NCI-H446 (cell line): Measurements from ENCODE around the gene ETF1.
"Not testable (repeated sequence)": the region's sequence is repeated elsewhere in the genome, so short reads cannot be mapped to it uniquely, and the experiment has no call there.

ENCODE experiments used
- DNase-seq, 2 experiments: peaks; one replicate each; lab custom pipeline; 2025; lab: John Stamatoyannopoulos, UW

Gene ETF1

DNA sequence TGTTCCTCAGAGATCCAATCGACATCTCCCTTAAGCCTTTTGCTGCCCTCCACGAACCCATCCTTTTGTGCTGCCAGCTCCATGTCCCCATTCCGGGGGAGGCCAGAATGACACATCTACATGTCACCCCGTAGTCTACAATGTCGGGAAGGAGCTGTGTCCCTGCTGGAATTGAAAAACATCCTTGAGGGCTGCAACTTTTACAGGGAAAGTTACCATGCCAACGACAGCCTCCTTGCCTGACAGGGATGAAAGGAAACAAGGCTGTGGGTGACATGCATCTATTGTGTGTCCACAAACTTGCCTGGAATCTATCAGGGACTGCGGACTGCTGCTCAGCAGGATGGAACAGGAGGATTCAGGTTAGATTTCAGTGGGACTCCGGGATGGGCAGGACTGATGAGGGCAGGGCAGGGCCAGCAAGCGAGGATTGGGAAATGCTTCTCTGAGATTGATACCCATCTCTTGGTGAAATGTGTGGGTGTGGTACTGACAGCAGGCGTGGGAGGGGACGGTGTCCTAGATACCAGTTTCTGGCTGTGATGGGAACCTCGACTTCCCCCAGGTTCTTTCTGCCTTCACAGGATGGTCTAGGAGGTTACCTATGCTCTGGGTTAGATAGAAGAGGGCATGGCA, 52.3 kb downstream of the ETF1 start:
- no peak for DNase-seq

DNA sequence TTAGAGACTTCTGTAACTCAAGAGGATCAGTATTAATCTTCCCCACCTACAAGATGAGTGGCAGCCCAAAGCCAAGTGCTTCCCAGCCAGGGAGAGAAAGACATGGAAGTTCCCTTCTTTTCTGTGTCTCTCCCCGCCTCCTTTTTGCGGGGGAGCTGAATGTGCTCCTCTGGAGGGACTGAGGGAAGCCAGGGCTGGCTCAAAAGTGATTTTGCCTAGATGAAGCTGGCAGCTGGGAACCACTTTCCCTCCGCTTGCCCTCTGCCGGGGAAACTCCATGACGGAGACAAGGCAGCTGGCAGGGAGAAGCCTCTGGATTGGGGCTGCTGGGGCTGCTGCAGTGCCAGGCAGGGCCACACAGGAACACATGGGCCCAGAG, 53.4 kb downstream of the ETF1 start:
- peak in 1 of 2 experiments; percentile 27 for DNase-seq

DNA sequence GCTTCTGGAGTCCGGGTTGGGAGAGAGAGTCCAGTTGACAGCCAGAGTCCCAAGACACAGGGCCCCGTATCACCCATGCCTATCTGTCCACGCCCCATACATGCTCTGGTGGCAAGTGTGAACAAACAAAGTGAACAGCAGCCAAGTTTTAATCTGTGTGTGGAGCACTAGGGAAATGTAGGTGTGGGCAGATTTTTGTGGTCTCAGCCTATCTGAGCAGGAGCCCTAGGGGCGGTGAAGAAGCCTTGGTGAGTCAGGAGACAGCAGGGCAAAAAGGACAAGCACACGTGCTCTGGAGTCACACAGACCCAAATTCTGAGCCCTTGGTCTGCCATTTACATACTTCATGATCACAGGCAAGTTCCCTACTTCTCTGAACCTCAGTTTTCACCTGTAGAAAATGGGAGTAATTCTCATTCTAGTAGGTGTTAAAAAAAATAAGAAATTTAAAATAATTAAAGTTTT, 54.5 kb downstream of the ETF1 start:
- no peak for DNase-seq

DNA sequence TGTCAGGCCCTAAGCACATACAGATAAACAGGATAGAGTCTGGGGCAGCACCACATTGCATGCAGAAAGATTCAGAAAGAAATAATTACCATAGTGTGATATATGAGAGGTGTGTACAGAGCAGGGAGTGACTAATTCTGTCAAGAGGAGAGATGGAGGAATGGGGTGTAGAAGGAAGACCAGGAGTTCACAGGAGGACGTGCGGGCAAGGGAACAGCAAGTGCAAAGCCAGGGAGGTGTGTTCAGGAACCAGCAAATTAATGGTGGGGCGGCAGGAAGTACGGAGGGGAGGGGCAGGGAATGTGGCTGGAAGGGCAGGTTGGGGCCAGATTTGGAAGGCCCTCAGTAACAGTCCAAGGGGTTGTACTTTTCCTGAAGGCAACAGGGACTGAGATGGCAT, 60.4 kb downstream of the ETF1 start:
- no peak for DNase-seq

DNA sequence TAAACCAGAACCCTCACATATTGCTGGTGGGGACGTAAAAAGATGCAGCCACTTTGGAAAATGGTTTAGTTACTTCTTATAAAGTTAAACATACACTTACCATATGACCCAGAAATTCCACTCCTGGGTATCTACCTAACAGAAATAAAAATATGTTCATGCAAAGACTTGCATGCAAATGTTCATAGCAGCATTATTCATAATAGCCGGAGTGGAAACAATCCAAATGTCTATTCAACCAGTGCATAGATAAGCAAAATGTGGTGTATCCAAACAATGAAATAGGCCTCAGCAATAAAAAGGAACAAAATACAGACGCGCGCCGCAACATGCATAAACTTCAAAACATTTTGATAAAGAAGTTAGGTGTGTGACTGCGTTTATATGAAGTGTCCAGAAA, 66.1 kb downstream of the ETF1 start:
- no peak for DNase-seq

DNA sequence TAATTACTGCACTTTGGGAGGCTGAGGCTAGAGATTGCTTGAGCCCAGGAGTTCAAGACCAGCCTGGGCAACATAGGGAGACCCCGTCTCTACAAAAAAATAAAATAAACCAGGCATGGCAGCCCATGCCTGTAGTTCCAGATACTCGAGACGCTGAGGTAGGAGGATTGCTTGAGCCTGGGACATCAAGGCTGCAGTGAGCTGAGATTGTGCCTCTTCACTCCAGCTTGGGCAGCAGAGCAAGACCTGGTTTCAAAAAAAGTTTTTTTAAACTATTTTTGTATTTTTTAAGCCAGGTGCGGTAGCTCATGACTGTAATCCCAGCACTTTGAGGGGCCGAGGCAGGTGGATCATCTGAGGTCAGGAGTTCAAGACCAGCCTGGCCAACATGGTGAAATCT, 69.9 kb downstream of the ETF1 start:
- DNase-seq = not testable (repeated sequence)

DNA sequence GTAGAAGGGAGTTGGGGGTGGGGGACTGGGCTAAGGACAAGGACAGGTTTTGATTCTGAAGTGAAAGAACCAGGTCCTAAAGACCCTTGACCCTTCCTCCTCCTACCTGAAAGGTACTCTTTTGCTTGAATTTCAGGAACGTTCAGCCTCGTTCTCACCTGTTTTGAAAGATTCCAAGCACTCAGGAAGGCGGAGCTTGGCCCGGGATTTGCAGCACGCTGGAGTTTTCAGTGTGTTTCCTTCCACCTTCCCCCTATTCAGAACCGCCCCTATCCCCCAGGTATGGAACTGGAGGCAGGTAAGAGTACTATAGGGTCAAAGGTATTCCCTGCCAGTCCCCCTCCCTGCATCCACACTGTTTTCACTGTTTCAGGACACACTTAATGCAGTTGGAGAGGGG, 70.7 kb downstream of the ETF1 start:
- no peak for DNase-seq

DNA sequence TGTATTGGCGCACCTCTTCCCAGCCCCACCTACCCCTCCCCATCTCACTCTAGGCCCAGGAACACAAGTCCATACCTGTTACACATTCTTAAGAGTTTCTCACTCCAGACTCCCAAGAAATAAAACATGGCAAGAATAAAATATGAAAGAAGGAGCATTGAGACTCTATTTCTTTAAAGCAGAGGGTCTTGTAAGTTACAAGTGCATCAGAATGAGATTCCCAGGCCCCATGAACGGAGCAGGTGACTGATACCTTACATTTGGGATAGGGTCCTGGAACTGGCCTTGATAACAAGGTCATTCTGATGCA, 72.0 kb downstream of the ETF1 start:
- no peak for DNase-seq

DNA sequence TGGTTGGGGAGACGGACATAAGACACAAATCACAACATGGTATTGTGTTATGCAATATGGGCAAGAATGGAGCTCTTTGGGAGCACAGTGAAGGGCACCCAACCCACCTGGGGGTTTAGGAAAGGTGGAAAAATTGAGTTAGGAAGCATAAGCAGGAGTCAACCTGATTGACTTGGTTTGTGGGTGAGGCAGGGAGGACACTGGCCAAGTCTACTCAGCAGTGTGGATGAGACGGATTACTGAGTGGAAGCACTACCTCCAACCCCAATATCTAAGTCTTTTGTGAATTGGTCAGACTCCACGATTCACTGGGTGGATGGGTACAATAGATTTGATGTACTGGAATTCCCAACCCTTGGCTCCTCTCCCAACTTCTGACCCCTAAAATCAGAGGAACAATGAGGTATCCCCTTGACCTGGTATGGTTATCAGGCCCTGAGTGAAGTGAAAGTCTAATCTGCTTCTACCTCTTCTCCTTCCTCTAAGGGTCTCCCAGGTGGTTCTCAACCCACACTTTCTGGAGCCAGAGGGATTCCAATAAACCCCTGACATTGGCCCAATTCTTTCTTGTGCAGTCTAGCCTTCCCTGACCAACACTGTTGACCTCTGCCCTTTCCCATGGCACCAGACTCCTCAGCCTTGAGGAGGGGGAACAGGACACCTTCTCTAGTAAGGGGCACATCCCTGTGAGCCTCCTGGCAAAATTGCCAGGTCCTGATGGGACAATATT, 72.5 kb downstream of the ETF1 start:
- DNase-seq = peak in 1 of 2 experiments; percentile 85

DNA sequence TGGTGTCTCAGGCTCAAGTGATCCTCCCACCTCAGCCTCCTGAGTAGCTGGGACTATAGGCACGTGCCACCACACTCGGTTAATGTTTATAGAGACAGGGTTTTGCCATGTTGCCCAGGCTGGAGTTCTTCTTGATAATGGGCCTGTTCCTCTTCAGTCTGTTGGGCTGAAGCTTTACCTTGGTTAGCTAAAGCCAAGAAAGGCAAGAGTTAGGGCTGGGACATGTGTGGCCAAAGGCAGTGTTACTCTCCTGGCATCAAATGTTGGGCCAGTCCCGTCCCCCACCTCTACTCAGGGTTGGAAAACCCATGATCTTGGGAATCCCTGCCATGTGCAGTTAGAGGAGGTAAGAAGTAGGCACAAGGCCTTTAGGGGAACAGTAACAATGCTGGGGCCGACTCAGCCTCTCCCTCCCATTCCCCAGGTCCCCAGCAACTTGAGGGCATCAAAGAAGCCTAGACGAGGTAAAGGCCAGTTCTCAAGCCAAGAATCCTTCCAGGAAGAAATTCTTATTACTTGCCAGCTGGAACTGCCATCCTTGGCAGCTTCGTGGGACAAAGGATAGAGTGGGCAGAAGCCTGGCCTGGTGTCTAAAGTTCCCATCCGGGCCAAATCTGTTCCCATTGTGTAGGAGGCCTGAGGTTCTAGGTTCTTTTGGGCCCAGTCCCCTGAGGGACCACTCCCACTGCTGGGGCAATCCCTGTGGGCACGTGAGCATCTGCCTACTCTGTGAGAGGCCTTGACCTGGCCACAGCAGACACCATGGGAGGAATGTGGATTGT, 73.3 kb downstream of the ETF1 start:
- DNase-seq = peak in 1 of 2 experiments; percentile 85

DNA sequence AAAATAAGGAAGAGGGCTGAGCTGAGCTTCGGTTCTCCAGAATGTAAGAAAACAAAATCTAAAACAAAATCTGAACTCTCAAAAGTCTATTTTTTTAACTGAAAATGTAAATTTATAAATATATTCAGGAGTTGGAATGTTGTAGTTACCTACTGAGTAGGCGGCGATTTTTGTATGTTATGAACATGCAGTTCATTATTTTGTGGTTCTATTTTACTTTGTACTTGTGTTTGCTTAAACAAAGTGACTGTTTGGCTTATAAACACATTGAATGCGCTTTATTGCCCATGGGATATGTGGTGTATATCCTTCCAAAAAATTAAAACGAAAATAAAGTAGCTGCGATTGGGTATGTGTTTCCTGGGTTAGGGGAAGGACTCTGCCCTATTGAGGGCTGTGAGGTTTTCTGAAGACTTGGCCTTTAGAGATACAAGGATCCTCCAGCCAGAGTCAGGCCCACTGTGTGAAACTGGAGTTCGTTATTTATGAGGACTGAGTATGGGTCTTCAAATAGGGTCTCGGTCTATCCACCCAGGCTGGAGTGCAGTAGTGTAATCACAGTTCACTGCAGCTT, 74.0 kb downstream of the ETF1 start:
- no peak for DNase-seq

DNA sequence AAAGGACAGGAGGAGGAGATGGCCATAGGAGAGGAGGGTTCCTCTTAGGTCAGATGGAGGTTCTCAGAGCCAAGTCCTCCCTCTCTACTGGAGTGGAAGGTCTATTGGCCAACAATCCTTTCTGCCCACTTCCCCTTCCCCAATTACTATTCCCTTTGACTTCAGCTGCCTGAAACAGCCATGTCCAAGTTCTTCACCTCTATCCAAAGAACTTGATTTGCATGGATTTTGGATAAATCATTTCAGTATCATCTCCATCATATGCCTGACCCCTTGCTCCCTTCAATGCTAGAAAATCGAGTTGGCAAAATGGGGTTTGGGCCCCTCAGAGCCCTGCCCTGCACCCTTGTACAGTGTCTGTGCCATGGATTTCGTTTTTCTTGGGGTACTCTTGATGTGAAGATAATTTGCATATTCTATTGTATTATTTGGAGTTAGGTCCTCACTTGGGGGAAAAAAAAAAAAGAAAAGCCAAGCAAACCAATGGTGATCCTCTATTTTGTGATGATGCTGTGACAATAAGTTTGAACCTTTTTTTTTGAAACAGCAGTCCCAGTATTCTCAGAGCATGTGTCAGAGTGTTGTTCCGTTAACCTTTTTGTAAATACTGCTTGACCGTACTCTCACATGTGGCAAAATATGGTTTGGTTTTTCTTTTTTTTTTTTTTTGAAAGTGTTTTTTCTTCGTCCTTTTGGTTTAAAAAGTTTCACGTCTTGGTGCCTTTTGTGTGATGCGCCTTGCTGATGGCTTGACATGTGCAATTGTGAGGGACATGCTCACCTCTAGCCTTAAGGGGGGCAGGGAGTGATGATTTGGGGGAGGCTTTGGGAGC, 74.7 kb downstream of the ETF1 start:
- no peak for DNase-seq

DNA sequence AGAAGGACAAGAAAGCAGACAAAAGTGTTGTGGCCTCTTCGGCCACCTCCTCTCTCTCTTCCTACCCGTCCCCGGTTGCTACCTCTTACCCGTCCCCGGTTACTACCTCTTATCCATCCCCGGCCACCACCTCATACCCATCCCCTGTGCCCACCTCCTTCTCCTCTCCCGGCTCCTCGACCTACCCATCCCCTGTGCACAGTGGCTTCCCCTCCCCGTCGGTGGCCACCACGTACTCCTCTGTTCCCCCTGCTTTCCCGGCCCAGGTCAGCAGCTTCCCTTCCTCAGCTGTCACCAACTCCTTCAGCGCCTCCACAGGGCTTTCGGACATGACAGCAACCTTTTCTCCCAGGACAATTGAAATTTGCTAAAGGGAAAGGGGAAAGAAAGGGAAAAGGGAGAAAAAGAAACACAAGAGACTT, 75.3 kb downstream of the ETF1 start:
- no peak for DNase-seq

DNA sequence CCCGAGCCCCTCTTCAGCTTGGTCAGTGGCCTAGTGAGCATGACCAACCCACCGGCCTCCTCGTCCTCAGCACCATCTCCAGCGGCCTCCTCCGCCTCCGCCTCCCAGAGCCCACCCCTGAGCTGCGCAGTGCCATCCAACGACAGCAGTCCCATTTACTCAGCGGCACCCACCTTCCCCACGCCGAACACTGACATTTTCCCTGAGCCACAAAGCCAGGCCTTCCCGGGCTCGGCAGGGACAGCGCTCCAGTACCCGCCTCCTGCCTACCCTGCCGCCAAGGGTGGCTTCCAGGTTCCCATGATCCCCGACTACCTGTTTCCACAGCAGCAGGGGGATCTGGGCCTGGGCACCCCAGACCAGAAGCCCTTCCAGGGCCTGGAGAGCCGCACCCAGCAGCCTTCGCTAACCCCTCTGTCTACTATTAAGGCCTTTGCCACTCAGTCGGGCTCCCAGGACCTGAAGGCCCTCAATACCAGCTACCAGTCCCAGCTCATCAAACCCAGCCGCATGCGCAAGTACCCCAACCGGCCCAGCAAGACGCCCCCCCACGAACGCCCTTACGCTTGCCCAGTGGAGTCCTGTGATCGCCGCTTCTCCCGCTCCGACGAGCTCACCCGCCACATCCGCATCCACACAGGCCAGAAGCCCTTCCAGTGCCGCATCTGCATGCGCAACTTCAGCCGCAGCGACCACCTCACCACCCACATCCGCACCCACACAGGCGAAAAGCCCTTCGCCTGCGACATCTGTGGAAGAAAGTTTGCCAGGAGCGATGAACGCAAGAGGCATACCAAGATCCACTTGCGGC, 75.9 kb downstream of the ETF1 start:
- DNase-seq = no peak

DNA sequence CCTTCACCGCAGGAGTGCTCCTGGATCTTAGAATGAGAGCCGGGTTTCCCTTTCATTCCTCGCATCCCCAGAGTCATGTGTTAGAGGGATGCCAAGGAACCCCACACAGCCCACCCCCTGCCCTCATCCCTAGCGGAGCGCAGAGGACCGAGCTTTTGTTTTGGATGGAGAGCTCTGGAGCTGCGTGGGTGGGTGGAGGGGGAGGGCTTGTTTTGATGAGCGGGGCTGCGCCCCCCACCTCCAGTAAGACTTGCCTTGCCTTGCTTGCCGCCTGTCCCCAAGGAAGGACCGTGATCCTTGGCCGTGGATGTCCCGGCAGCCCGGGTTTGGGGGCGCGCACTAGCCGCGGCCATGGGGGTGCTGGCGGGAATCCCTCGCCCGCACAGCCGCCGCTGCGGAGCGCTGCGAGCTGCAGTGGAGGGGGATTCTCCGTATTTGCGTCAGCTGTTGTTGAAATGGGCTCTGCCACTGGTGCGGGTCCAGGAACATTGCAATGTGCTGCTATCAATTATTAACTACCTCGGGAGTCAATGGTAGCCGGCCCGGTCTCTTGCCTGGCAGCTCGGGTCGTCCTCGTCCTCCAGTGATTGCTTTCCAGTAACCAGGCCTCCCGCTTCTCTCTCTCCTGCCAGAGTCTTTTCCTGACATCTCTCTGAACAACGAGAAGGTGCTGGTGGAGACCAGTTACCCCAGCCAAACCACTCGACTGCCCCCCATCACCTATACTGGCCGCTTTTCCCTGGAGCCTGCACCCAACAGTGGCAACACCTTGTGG, 76.7 kb downstream of the ETF1 start:
- no peak for DNase-seq

DNA sequence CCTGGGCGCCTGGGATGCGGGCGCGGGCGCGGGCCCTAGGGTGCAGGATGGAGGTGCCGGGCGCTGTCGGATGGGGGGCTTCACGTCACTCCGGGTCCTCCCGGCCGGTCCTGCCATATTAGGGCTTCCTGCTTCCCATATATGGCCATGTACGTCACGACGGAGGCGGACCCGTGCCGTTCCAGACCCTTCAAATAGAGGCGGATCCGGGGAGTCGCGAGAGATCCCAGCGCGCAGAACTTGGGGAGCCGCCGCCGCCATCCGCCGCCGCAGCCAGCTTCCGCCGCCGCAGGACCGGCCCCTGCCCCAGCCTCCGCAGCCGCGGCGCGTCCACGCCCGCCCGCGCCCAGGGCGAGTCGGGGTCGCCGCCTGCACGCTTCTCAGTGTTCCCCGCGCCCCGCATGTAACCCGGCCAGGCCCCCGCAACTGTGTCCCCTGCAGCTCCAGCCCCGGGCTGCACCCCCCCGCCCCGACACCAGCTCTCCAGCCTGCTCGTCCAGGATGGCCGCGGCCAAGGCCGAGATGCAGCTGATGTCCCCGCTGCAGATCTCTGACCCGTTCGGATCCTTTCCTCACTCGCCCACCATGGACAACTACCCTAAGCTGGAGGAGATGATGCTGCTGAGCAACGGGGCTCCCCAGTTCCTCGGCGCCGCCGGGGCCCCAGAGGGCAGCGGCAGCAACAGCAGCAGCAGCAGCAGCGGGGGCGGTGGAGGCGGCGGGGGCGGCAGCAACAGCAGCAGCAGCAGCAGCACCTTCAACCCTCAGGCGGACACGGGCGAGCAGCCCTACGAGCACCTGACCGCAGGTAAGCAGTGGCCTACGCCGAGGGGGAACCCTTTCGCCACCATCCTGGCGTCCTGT, 77.5 kb downstream of the ETF1 start, which contains the start of gene EGR1:
Gene EGR1 (plus strand): TSS at position 219 of the 864 bp plus-strand sequence. CDS start 283 bp downstream, at position 502.
- peak; percentile 90 to 91 for DNase-seq

DNA sequence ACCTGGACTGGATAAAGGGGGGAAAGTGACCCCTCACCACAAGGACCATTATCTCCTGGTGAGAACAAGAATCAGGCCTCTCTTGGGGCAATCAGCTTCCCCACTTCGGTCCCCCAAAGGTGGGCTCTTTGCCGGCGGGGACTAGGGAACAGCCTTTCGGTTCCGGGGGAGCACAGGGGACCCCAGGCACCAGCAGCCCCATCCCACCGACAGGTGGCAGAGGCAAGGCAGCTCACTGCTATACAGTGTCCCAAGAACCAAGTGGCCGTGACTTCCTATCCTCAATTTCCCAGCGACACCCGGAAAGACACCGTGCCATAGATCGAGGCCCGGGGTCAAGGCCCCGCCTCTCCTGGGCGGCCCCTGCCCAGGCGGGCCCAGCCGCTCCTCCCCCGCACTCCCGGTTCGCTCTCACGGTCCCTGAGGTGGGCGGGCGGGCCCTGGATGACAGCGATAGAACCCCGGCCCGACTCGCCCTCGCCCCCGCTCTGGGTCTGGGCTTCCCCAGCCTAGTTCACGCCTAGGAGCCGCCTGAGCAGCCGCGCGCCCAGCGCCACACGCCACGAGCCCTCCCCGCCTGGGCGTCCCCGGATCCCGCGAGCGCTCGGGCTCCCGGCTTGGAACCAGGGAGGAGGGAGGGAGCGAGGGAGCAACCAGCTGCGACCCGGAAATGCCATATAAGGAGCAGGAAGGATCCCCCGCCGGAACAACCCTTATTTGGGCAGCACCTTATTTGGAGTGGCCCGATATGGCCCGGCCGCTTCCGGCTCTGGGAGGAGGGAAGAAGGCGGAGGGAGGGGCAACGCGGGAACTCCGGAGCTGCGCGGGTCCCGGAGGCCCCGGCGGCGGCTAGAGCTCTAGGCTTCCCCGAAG, 78.4 kb downstream of the ETF1 start:
- DNase-seq = peak; percentile 94 to 98

DNA sequence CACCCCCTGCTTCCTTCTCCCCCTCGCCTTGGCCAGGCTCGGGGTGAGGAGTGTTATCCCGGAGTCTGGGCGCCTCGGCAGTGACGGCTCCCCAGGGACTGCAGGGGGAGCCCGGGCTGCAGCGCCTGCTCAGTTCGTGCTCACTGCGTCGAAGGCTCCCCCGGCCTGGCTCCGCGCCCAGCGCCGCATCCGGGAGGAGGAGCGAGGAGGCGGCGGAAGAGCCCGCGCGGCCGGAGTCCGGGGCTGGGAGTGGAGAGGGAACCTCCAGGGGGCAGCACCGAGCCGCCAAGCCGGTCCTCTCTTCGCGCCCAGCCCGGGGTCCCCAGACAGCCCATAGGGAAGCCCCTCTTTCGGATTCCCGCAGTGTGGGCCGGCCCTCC, 79.0 kb downstream of the ETF1 start:
- DNase-seq = peak; percentile 88 to 96
